Neural progenitor cell (in vitro differentiated cells): ENCODE data around the gene BCAP31. TPM values are rescaled to one million over a fixed set of nuclear protein-coding genes. Genes with fewer than 3 reads are reported as not detected.

Source experiments
- DNase-seq: peaks from one replicate; pipeline ENCODE4 v3.0.0-alpha.2; 2016; ENCODE audit warnings: low spot score
- H2AFZ ChIP-seq: fragments of 200-600 bp; sonication (generic); replicated peaks from 2 replicates; pipeline ENCODE4 v1.6.1; 2016; ENCODE audit warnings: antibody characterized with exemption
- H3F3A ChIP-seq: fragments of 200-600 bp; sonication (generic); 2 replicates; pipeline ENCODE4 v1.6.1; 2016; ENCODE audit warnings: antibody characterized with exemption, low read depth
- H3K27ac ChIP-seq: fragments of 200-600 bp; sonication (generic); 2 replicates; pipeline ENCODE4 v1.5.1; 2016; ENCODE audit warnings: mild to moderate bottlenecking
- H3K27me3 ChIP-seq: fragments of 200-600 bp; sonication (generic); 2 replicates; pipeline ENCODE4 v1.6.1; 2016; ENCODE audit warnings: mild to moderate bottlenecking, moderate library complexity
- H3K36me3 ChIP-seq: fragments of 200-600 bp; sonication (generic); 2 replicates; pipeline ENCODE4 v1.5.1; 2016
- H3K4me1 ChIP-seq: fragments of 200-600 bp; sonication (generic); 2 replicates; pipeline ENCODE4 v1.6.1; 2016; ENCODE audit warnings: mixed run types
- H3K4me2 ChIP-seq: fragments of 200-600 bp; sonication (generic); 2 replicates; pipeline ENCODE4 v1.6.1; 2016
- H3K4me3 ChIP-seq: fragments of 200-600 bp; sonication (generic); 2 replicates; pipeline ENCODE4 v1.5.1; 2016
- H3K79me2 ChIP-seq: fragments of 200-600 bp; sonication (generic); 2 replicates; pipeline ENCODE4 v1.6.1; 2016; ENCODE audit warnings: low read depth
- H3K9ac ChIP-seq: fragments of 200-600 bp; sonication (generic); 2 replicates; pipeline ENCODE4 v1.6.1; 2016
- H3K9me3 ChIP-seq: fragments of 200-600 bp; sonication (generic); 2 replicates; pipeline ENCODE4 v1.5.1; 2016; ENCODE audit warnings: low read depth
- H4K20me1 ChIP-seq: fragments of 200-600 bp; sonication (generic); 2 replicates; pipeline ENCODE4 v1.6.1; 2016; ENCODE audit warnings: low read depth
- H3K27ac Mint-ChIP-seq: 3 replicates; pipeline ENCODE4 v1.8.0; 2021; ENCODE audit warnings: mixed read lengths
- H3K27me3 Mint-ChIP-seq: 2 replicates; pipeline ENCODE4 v1.8.0; 2022; ENCODE audit warnings: low read depth, mild to moderate bottlenecking, inconsistent platforms, moderate library complexity, mixed read lengths; ENCODE audit not compliant: insufficient read depth
- H3K36me3 Mint-ChIP-seq: 3 replicates; pipeline ENCODE4 v1.8.0; 2021; ENCODE audit warnings: mixed read lengths
- H3K4me1 Mint-ChIP-seq: 3 replicates; pipeline ENCODE4 v1.8.0; 2021; ENCODE audit warnings: mixed read lengths
- H3K4me3 Mint-ChIP-seq: 3 replicates; pipeline ENCODE4 v1.8.0; 2021; ENCODE audit warnings: mild to moderate bottlenecking, moderate library complexity, mixed read lengths
- H3K9me3 Mint-ChIP-seq: 3 replicates; pipeline ENCODE4 v1.8.0; 2020; ENCODE audit warnings: mixed read lengths
- CTCF ChIP-seq: fragments of 200-600 bp; sonication (generic); IDR thresholded peaks from 2 replicates; pipeline ENCODE4 v1.5.1; 2017; ENCODE audit warnings: antibody characterized with exemption, mild to moderate bottlenecking
- EZH2 ChIP-seq: fragments of 200-600 bp; sonication (generic); IDR thresholded peaks from 2 replicates; pipeline ENCODE4 v1.6.1; 2017; ENCODE audit warnings: antibody characterized with exemption, mild to moderate bottlenecking, moderate library complexity
- EZH2phosphoT487 ChIP-seq: fragments of 200-600 bp; sonication (generic); IDR thresholded peaks from 2 replicates; pipeline ENCODE4 v1.6.1; 2017; ENCODE audit warnings: antibody characterized with exemption
- total RNA-seq: library from RNA; depleted of rRNA; stranded (reverse); fragments of >200 nt; gene quantifications from 2 replicates; pipeline ENCODE4 v1.2.3, GENCODE V29; 2015; ENCODE audit warnings: low replicate concordance

Gene BCAP31
- total RNA-seq, 1 donor from 2014 or later: 52.5 TPM

- no peak overlapping the region for H3K9ac ChIP-seq
- H3K36me3 Mint-ChIP-seq: no peaks in the 10 kb centered on the region
- peaks cover 5% of the 10 kb centered on the region for H3K4me1 ChIP-seq
- H3K27me3 ChIP-seq: no peaks in the 10 kb centered on the region
- no peak overlapping the region for H2AFZ ChIP-seq
- no peaks in the 10 kb centered on the region for H4K20me1 ChIP-seq
- peak overlapping the region; percentile 63 for H3K4me2 ChIP-seq
- peak overlapping the region; percentile 33 for H3K4me3 ChIP-seq
- no peak overlapping the region for H3K27ac ChIP-seq
- H3K36me3 ChIP-seq: no peaks in the 10 kb centered on the region
- peaks cover 20% of the 10 kb centered on the region for H3K4me1 Mint-ChIP-seq
- H3K9me3 ChIP-seq: no peaks in the 10 kb centered on the region
- peaks cover 28% of the 10 kb centered on the region for H3K9me3 Mint-ChIP-seq
- DNase-seq: no peak
- peaks cover 12% of the 10 kb centered on the region for H3K27me3 Mint-ChIP-seq
- H3K27ac Mint-ChIP-seq: no peak overlapping the region
- H3K79me2 ChIP-seq: no peaks in the 10 kb centered on the region
- H3F3A ChIP-seq: no peaks in the 10 kb centered on the region
- peak overlapping the region; percentile 68 for H3K4me3 Mint-ChIP-seq
- TF ChIP-seq EZH2: no peak
- TF ChIP-seq EZH2phosphoT487: no peak
- no peak for TF ChIP-seq CTCF
These were observed 51.4 kb downstream of the BCAP31 start for GRCh38 chrX:153672531-153673427.

- H3K79me2 ChIP-seq: no peaks in the 10 kb centered on the region
- H3K4me3 Mint-ChIP-seq: peak overlapping the region; percentile 64
- no peak overlapping the region for H3K9ac ChIP-seq
- no peaks in the 10 kb centered on the region for H3K36me3 ChIP-seq
- no peaks in the 10 kb centered on the region for H3K9me3 ChIP-seq
- H3K27me3 ChIP-seq: no peaks in the 10 kb centered on the region
- no peak for TF ChIP-seq EZH2phosphoT487
- TF ChIP-seq EZH2: no peak
- no peak for TF ChIP-seq CTCF
- no peaks in the 10 kb centered on the region for H3K36me3 Mint-ChIP-seq
- H2AFZ ChIP-seq: no peak overlapping the region
- H3K27me3 Mint-ChIP-seq: peaks cover 19% of the 10 kb centered on the region
- peaks cover 23% of the 10 kb centered on the region for H3K4me1 Mint-ChIP-seq
- H4K20me1 ChIP-seq: no peaks in the 10 kb centered on the region
- no peaks in the 10 kb centered on the region for H3F3A ChIP-seq
- H3K4me2 ChIP-seq: no peak overlapping the region
- H3K4me3 ChIP-seq: no peak overlapping the region
- peaks cover 5% of the 10 kb centered on the region for H3K4me1 ChIP-seq
- DNase-seq: no peak
- H3K27ac Mint-ChIP-seq: no peak overlapping the region
- peaks cover 37% of the 10 kb centered on the region for H3K9me3 Mint-ChIP-seq
- H3K27ac ChIP-seq: no peak overlapping the region
These were observed 52.3 kb downstream of the BCAP31 start for GRCh38 chrX:153671589-153672530.

GRCh38 chrX:153670748-153671588, 53.2 kb downstream of the BCAP31 start:
- Mint-ChIP-seq H3K4me3 (no peak overlapping the region), H3K4me1 (peaks cover 23% of the 10 kb centered on the region), H3K9me3 (peaks cover 45% of the 10 kb centered on the region), H3K36me3 (peaks cover 2% of the 10 kb centered on the region), H3K27me3 (peaks cover 19% of the 10 kb centered on the region), H3K27ac (no peak overlapping the region)
- Histone ChIP-seq H3K9me3 (no peaks in the 10 kb centered on the region), H3K4me1 (peaks cover 5% of the 10 kb centered on the region), H4K20me1 (no peaks in the 10 kb centered on the region), H3K27ac (no peak overlapping the region), H3K4me2 (no peak overlapping the region), H3K9ac (no peak overlapping the region), H3K79me2 (no peaks in the 10 kb centered on the region), H3K36me3 (no peaks in the 10 kb centered on the region), H3K27me3 (no peaks in the 10 kb centered on the region), H3F3A (no peaks in the 10 kb centered on the region), H2AFZ (no peak overlapping the region), H3K4me3 (no peak overlapping the region)
- TF ChIP-seq CTCF (no peak), EZH2phosphoT487 (no peak), EZH2 (no peak)
- no peak for DNase-seq
